IPS DF 4.7 (cell line): ENCODE results near the gene MMP15.

Experiments
- DNase-seq: peaks from one replicate; pipeline ENCODE4 v3.0.0-alpha.2; 2013; ENCODE audit warnings: low spot score; ENCODE audit errors: extremely low read depth

Gene MMP15

GRCh38 chr16:58034774-58035173 lies 9.2 kb downstream of the MMP15 start:
- DNase-seq, result no peak

- DNase-seq, result no peak
Observed at GRCh38 chr16:58035356-58036170, 10.0 kb downstream of the MMP15 start.

- DNase-seq, result no peak
Observed at GRCh38 chr16:58036943-58037342, 11.4 kb downstream of the MMP15 start.

GRCh38 chr16:58037365-58038057 lies 12.0 kb downstream of the MMP15 start:
- DNase-seq, result no peak

- DNase-seq, result no peak
Observed at GRCh38 chr16:58038219-58038641, 12.7 kb downstream of the MMP15 start.

- no peak for DNase-seq
Observed at GRCh38 chr16:58039829-58040495, 14.4 kb downstream of the MMP15 start.

GRCh38 chr16:58040496-58040846 lies 14.9 kb downstream of the MMP15 start:
- DNase-seq, result no peak

GRCh38 chr16:58040945-58041627 lies 15.5 kb downstream of the MMP15 start:
- no peak for DNase-seq

GRCh38 chr16:58041628-58041955 lies 16.0 kb downstream of the MMP15 start:
- DNase-seq, result no peak

- no peak for DNase-seq
Observed at GRCh38 chr16:58042001-58042885, 16.7 kb downstream of the MMP15 start.

- no peak for DNase-seq
Observed at GRCh38 chr16:58042886-58043515, 17.4 kb downstream of the MMP15 start.

- DNase-seq, result no peak
Observed at GRCh38 chr16:58043571-58044155, 18.1 kb downstream of the MMP15 start.

GRCh38 chr16:58044266-58045019 lies 18.9 kb downstream of the MMP15 start:
- DNase-seq, result no peak

- DNase-seq, result no peak
Observed at GRCh38 chr16:58045096-58045495, 19.5 kb downstream of the MMP15 start.

- DNase-seq, result no peak
Observed at GRCh38 chr16:58046054-58046881, 20.7 kb downstream of the MMP15 start.

- DNase-seq, result no peak
Observed at GRCh38 chr16:58046936-58047335, 21.4 kb downstream of the MMP15 start.

- DNase-seq, result no peak
Observed at GRCh38 chr16:58047557-58048348, 22.2 kb downstream of the MMP15 start.
